DND-41 (cell line): ENCODE measurements around the gene SLC16A10.

Experiments used
- CTCF ChIP-seq: IDR thresholded peaks from 2 replicates; pipeline ENCODE4 v1.5.1; 2012; ENCODE audit warnings: borderline replicate concordance, low read length, moderate library complexity, mild to moderate bottlenecking; ENCODE audit not compliant: poor library complexity, severe bottlenecking; ENCODE audit errors: extremely low read depth
- EZH2 ChIP-seq: IDR thresholded peaks from 3 replicates; pipeline ENCODE4 v1.6.1; 2012; ENCODE audit warnings: borderline replicate concordance, low read depth, mild to moderate bottlenecking, moderate library complexity, low read length, inconsistent platforms; ENCODE audit not compliant: severe bottlenecking

- no peak for TF ChIP-seq EZH2
- no peak for TF ChIP-seq CTCF
Observed at GRCh38 chr6:111242452-111242851, 155.1 kb downstream of the SLC16A10 start.
